ENCODE measurements around the gene CIAO2B. TPM values are rescaled to one million over a fixed set of nuclear protein-coding genes. Genes with fewer than 3 reads are reported as not detected.
"Not testable (repeated sequence)": the region's sequence is repeated elsewhere in the genome, so short reads cannot be mapped to it uniquely, and the experiment has no call there.

CIAO2B gene
- total RNA-seq, 1 donor from 2014 or later: 156 TPM

GRCh38 chr16:66936889-66937554, 2.8 kb upstream of the CIAO2B start:
- no peak for DNase-seq (ENCODE audit: low read depth)
- Histone ChIP-seq H3K27me3 (ENCODE audit: control insufficient read depth, insufficient read depth, low read length) (peaks cover 3% of the 10 kb centered on the region), H3K4me3 (ENCODE audit: low read depth, low read length) (no peak overlapping the region), H3K36me3 (ENCODE audit: control insufficient read depth, insufficient read depth, low read length) (peaks cover 1% of the 10 kb centered on the region)
- no peak for TF ChIP-seq CTCF (IDR thresholded peaks at IDR 0.05; ENCODE audit: insufficient read depth, low read length, poor library complexity, severe bottlenecking)

- peaks cover 3% of the 10 kb centered on the region for H3K27me3 ChIP-seq (ENCODE audit: control insufficient read depth, insufficient read depth, low read length)
- no peak for TF ChIP-seq CTCF (IDR thresholded peaks at IDR 0.05; ENCODE audit: insufficient read depth, low read length, poor library complexity, severe bottlenecking)
- no peak overlapping the region for H3K4me3 ChIP-seq (ENCODE audit: low read depth, low read length)
- DNase-seq (ENCODE audit: low read depth): no peak
- peaks cover 1% of the 10 kb centered on the region for H3K36me3 ChIP-seq (ENCODE audit: control insufficient read depth, insufficient read depth, low read length)
These were observed 2.3 kb upstream of the CIAO2B start for GRCh38 chr16:66936462-66936861.

- Histone ChIP-seq H3K4me3 (ENCODE audit: low read depth, low read length) (peak within 1 kb of the TSS; percentile 64), H3K36me3 (ENCODE audit: control insufficient read depth, insufficient read depth, low read length) (peaks cover 1% of the 10 kb centered on the region), H3K27me3 (ENCODE audit: control insufficient read depth, insufficient read depth, low read length) (peaks cover 3% of the 10 kb centered on the region)
- no peak for DNase-seq (ENCODE audit: low read depth)
- no peak for TF ChIP-seq CTCF (IDR thresholded peaks at IDR 0.05; ENCODE audit: insufficient read depth, low read length, poor library complexity, severe bottlenecking)
These were observed 1.3 kb upstream of the CIAO2B start, which contains the start of gene CES2 for GRCh38 chr16:66935314-66936011. Gene CES2 (plus strand): TSS chr16:66935516. CDS start chr16:66935636, 120 bp downstream.

GRCh38 chr16:66934839-66935313, 674 bp upstream of the CIAO2B start:
- H3K27me3 ChIP-seq (ENCODE audit: control insufficient read depth, insufficient read depth, low read length); H3K36me3 ChIP-seq (ENCODE audit: control insufficient read depth, insufficient read depth, low read length); DNase-seq (ENCODE audit: low read depth): not testable (repeated sequence)
- H3K4me3 ChIP-seq (ENCODE audit: low read depth, low read length): peak overlapping the region; percentile 64

- H3K36me3 ChIP-seq (ENCODE audit: control insufficient read depth, insufficient read depth, low read length): no peaks in the 10 kb centered on the region
- H3K27me3 ChIP-seq (ENCODE audit: control insufficient read depth, insufficient read depth, low read length): no peaks in the 10 kb centered on the region
- H3K4me3 ChIP-seq (ENCODE audit: low read depth, low read length): peak overlapping the region; percentile 64
- no peak for TF ChIP-seq CTCF (IDR thresholded peaks at IDR 0.05; ENCODE audit: insufficient read depth, low read length, poor library complexity, severe bottlenecking)
- DNase-seq (ENCODE audit: low read depth): peak; percentile 42
These were observed 445 bp downstream of the CIAO2B start for GRCh38 chr16:66933776-66934137.

GRCh38 chr16:66932076-66932475, 2.1 kb downstream of the CIAO2B start:
- no peak for TF ChIP-seq CTCF (IDR thresholded peaks at IDR 0.05; ENCODE audit: insufficient read depth, low read length, poor library complexity, severe bottlenecking)
- no peaks in the 10 kb centered on the region for H3K27me3 ChIP-seq (ENCODE audit: control insufficient read depth, insufficient read depth, low read length)
- no peaks in the 10 kb centered on the region for H3K36me3 ChIP-seq (ENCODE audit: control insufficient read depth, insufficient read depth, low read length)
- no peak for DNase-seq (ENCODE audit: low read depth)
- no peak overlapping the region for H3K4me3 ChIP-seq (ENCODE audit: low read depth, low read length)
